Measurements from ENCODE around the gene ASCC3.

DNA sequence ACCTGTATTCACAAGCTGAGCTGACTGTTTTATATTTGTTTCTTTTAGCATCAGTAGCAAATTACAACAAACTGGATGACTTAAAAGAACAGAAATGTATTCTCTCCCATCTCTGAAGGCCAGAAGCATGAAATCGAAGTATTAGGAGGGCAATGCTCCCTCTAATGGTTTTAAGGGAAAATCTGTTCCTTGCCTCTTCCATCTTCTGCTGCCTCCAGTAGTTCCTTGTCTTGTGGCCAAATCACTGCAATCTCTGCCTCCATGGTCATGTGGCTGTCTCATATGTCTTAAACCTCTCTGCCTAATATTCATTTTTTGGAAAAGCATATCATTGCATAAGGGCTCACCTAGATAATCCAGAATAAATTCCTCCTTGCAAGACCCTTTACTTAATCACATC is 25.2 kb upstream of the ASCC3 start:
- no peak for TF ChIP-seq POLR2A (IDR thresholded peaks at IDR 0.05; ENCODE audit: low read length)
- TF ChIP-seq GATA1 (IDR thresholded peaks at IDR 0.05; ENCODE audit: low read depth, low read length) = no peak

Data from erythroblast (primary cell).